HepG2 (cell line): ENCODE measurements around the gene SGIP1. TPM values are rescaled to one million over a fixed set of nuclear protein-coding genes. Genes with fewer than 3 reads are reported as not detected.

Experiments
- ATAC-seq: fragments of 200-7000 bp; cut with Tn5 transposase; 3 replicates; pipeline ENCODE4 v1.9.1; 2020; ENCODE audit warnings: mild to moderate bottlenecking, moderate library complexity
- BruUV-seq: library from RNA; stranded (reverse); fragments of 400-500 nt; replicated peaks from 2 replicates; lab custom pipeline; 2021; lab: Mats Ljungman, UMichigan
- CTCF ChIA-PET: fragments of 300-600 bp; formaldehyde crosslinking; extraction: SDS; loops from one replicate; lab custom pipeline; 2021; ENCODE audit warnings: low total read pairs, inconsistent platforms, low intra/inter-chr PET ratio; lab: Yijun Ruan, JAX
- POLR2A ChIA-PET: fragments of 350-600 bp; sonication (Branson Sonifier 250); formaldehyde crosslinking; loops from one replicate; lab custom pipeline; 2020; ENCODE audit warnings: antibody characterized with exemption, inconsistent platforms; lab: Yijun Ruan, JAX
- DNase-seq: peaks from one replicate; pipeline ENCODE4 v3.0.0-alpha.2; 2015; ENCODE audit warnings: low spot score
- FAIRE-seq: peaks from 3 replicates; lab custom pipeline; 2011; peaks lifted over from hg19 to GRCh38; lab: Jason Lieb, UNC
- H2AFZ ChIP-seq: one replicate; pipeline ENCODE4 v1.6.1; 2011; ENCODE audit warnings: low read length, inconsistent platforms
- H3K27ac ChIP-seq: fragments of 300-600 bp; 3 replicates; pipeline ENCODE4 v1.8.0; 2011; ENCODE audit warnings: mixed run types, mild to moderate bottlenecking, mixed read lengths, low read length, inconsistent platforms; ENCODE audit not compliant: insufficient read depth; ENCODE audit errors: extremely low read length
- H3K27me3 ChIP-seq, 2 experiments: fragments of 200-600 bp in 1 of 2; 2 replicates in 1 of 2; 3 replicates in 1 of 2; pipeline versions ENCODE4 v1.6.0 to v1.8.0; 2011; ENCODE audit warnings: low read length in 2 of 2, mild to moderate bottlenecking in 2 of 2, moderate library complexity in 2 of 2, inconsistent platforms in 1 of 2; ENCODE audit not compliant: insufficient read depth in 2 of 2, control insufficient read depth in 1 of 2
- H3K36me3 ChIP-seq, 2 experiments: fragments of 200-600 bp in 1 of 2; replicated peaks in 1 of 2; 2 replicates in 1 of 2; 3 replicates in 1 of 2; pipeline versions ENCODE4 v1.5.1 to v1.8.0; 2011; ENCODE audit warnings: low read length in 2 of 2, inconsistent platforms in 1 of 2; ENCODE audit not compliant: insufficient read depth in 2 of 2, control insufficient read depth in 1 of 2
- H3K4me1 ChIP-seq: 2 replicates; pipeline ENCODE4 v1.5.1; 2012; ENCODE audit warnings: low read length, inconsistent platforms; ENCODE audit not compliant: insufficient read depth
- H3K4me2 ChIP-seq: 2 replicates; pipeline ENCODE4 v1.6.0; 2011; ENCODE audit warnings: low read depth, low read length, inconsistent platforms
- H3K4me3 ChIP-seq, 3 experiments: fragments of 200-600 bp in 1 of 3; sonication (generic), shearing (Covaris generic) in 1 of 3; replicated peaks in 1 of 3; 2 replicates each; pipeline ENCODE4 v1.5.1; 2011 to 2016; ENCODE audit warnings: low read length in 3 of 3, inconsistent platforms in 2 of 3, low read depth in 2 of 3, mild to moderate bottlenecking in 2 of 3, control low read depth in 1 of 3, mixed read lengths in 1 of 3; ENCODE audit not compliant: insufficient read depth in 1 of 3
- H3K79me2 ChIP-seq: one replicate; pipeline ENCODE4 v1.6.1; 2011; ENCODE audit warnings: low read length, inconsistent platforms; ENCODE audit not compliant: insufficient read depth
- H3K9ac ChIP-seq: 2 replicates; pipeline ENCODE4 v1.6.0; 2011; ENCODE audit warnings: mild to moderate bottlenecking, low read depth, low read length, inconsistent platforms; ENCODE audit not compliant: insufficient read depth
- H3K9me3 ChIP-seq: 2 replicates; pipeline ENCODE4 v1.5.1; 2012; ENCODE audit warnings: mild to moderate bottlenecking, low read length
- H4K20me1 ChIP-seq: 2 replicates; pipeline ENCODE4 v1.6.0; 2011; ENCODE audit warnings: inconsistent platforms, mild to moderate bottlenecking, low read length, moderate library complexity; ENCODE audit not compliant: insufficient read depth
- CEBPB ChIP-seq: IDR thresholded peaks from 2 replicates; pipeline ENCODE4 v1.6.1; 2011; ENCODE audit warnings: low read depth, low read length, improper control_type of control experiment, borderline replicate concordance
- POGK ChIP-seq: sonication (generic); formaldehyde crosslinking; conservative IDR thresholded peaks from 2 replicates; pipeline ENCODE4 v1.8.0; 2022; ENCODE audit warnings: mild to moderate bottlenecking, moderate library complexity, missing genetic modification reagents
- STAT5B ChIP-seq: sonication (generic); formaldehyde crosslinking; IDR thresholded peaks from 2 replicates; pipeline ENCODE4 v1.4.0; 2020; ENCODE audit warnings: missing genetic modification reagents
- ZFP41 ChIP-seq: sonication (generic); formaldehyde crosslinking; IDR thresholded peaks from 2 replicates; pipeline ENCODE4 v1.4.0; 2020; ENCODE audit warnings: mild to moderate bottlenecking, missing genetic modification reagents, borderline replicate concordance
- ZNF337 ChIP-seq: sonication (generic); formaldehyde crosslinking; IDR thresholded peaks from 2 replicates; pipeline ENCODE4 v1.5.1; 2020; ENCODE audit warnings: missing genetic modification reagents, low read depth, mild to moderate bottlenecking, borderline replicate concordance
- ZNF513 ChIP-seq: sonication (generic); formaldehyde crosslinking; conservative IDR thresholded peaks from 2 replicates; pipeline ENCODE4 v1.5.0; 2020; ENCODE audit warnings: missing genetic modification reagents
- WGBS: methylation state at CpG from one replicate; pipeline ENCODE4 v1.1.6; 2017; ENCODE audit warnings: low lambda C conversion rate; 5-methylcytosine and 5-hydroxymethylcytosine counted together
- in situ Hi-C: cut with HindIII; loops from 2 replicates; pipeline ENCODE4 v1.10.0; 2017; ENCODE audit warnings: low pct_unique_long_range_greater_than_20kb; ENCODE audit not compliant: extremely low pct_ligation_motif_present
- intact Hi-C: fragments of 100-400 bp; cut with micrococcal nuclease; formaldehyde crosslinking; loops from one replicate; pipeline ENCODE4 v1.10.0; 2022; ENCODE audit not compliant: unreplicated experiment
- polyA plus RNA-seq, 8 experiments: library from polyadenylated mRNA; depleted of rRNA in 3 of 8; stranded (reverse) in 7 of 8; unstranded in 1 of 8; fragments of >200 nt; fragmentation: Illumina TruSeq in 4 of 8; extraction: Trizol in 4 of 8; gene quantifications; 2 replicates each; pipeline versions ENCODE4 v1.2.1 to v1.2.3, GENCODE V29; 2011 to 2016; ENCODE audit warnings: low read depth in 4 of 8, missing spikeins in 1 of 8, mixed read lengths in 1 of 8; ENCODE audit not compliant: insufficient read depth in 1 of 8
- total RNA-seq, 5 experiments: library from RNA; depleted of rRNA; stranded (reverse); fragments of >200 nt; fragmentation: Illumina TruSeq; extraction: Trizol; gene quantifications; 2 replicates each; pipeline ENCODE4 v1.2.3, GENCODE V29; 2016; ENCODE audit warnings: low read depth in 1 of 5

Gene SGIP1
- total and polyA plus RNA-seq, 2 of the 13 experiments (the other 11 are each of a cell fraction or from before 2014, with no cell fraction given): not detected

GRCh38 chr1:66605419-66605997, 71.6 kb downstream of the SGIP1 start:
- no TSS peak for BruUV-seq
- intact Hi-C loops (no loop called here), in situ Hi-C loops (no loop called here)
- H3K4me2 ChIP-seq: no peak overlapping the region
- H3K9ac ChIP-seq: no peak overlapping the region
- TF ChIP-seq POGK (CRISPR knock-in tag) (no peak), ZNF513 (CRISPR knock-in tag) (no peak), CEBPB (peak; percentile 54; the same call in 1 of the 2 replicates), ZFP41 (CRISPR knock-in tag) (no peak), ZNF337 (CRISPR knock-in tag) (no peak), STAT5B (CRISPR knock-in tag) (no peak)
- CTCF ChIA-PET: no interaction called here
- no peaks in the 10 kb centered on the region for H3K4me1 ChIP-seq
- ATAC-seq (no peak), DNase-seq (no peak), FAIRE-seq (no peak)
- H3K9me3 ChIP-seq: no peaks in the 10 kb centered on the region
- 0 out of 5 replicates have a peak, but pooled peaks cover 0 to 4% of the 10 kb centered on the region in 2 experiments for H3K27me3 ChIP-seq
- no peaks in the 10 kb centered on the region for H4K20me1 ChIP-seq
- H3K4me3 ChIP-seq: no peak overlapping the region
- 48% methylated on average over 10 of the region's 10 CpGs for WGBS
- H3K27ac ChIP-seq: no peak overlapping the region
- POLR2A ChIA-PET: no interaction called here
- H2AFZ ChIP-seq: no peak overlapping the region
- H3K36me3 ChIP-seq: no peaks in the 10 kb centered on the region
- H3K79me2 ChIP-seq: no peaks in the 10 kb centered on the region
